K562 (cell line): ENCODE measurements around the gene UBR4. TPM values are rescaled to one million over a fixed set of nuclear protein-coding genes. Genes with fewer than 3 reads are reported as not detected.

Source experiments
- ATAC-seq: fragments of 200-7000 bp; cut with Tn5 transposase; 3 replicates; pipeline ENCODE4 v1.9.1; 2020; ENCODE audit warnings: moderate library complexity
- BruUV-seq: library from RNA; stranded (reverse); fragments of 400-500 nt; replicated peaks from 2 replicates; lab custom pipeline; 2021; lab: Mats Ljungman, UMichigan
- CTCF ChIA-PET: fragments of 300-600 bp; formaldehyde crosslinking; extraction: SDS; loops from one replicate; lab custom pipeline; 2021; ENCODE audit warnings: low intra/inter-chr PET ratio; lab: Yijun Ruan, JAX
- POLR2A ChIA-PET: fragments of 300-600, 350-650 bp; sonication (Branson Sonifier 250); formaldehyde crosslinking; extraction: SDS; loops from one replicate; lab custom pipeline; 2021; ENCODE audit warnings: antibody characterized with exemption, inconsistent platforms; lab: Yijun Ruan, JAX
- DNase-seq, 4 experiments: peaks; one replicate each; pipeline versions ENCODE4 v3.0.0 to v3.0.0-alpha.2; 2011 to 2018; ENCODE audit warnings: low spot score in 3 of 4, mixed read lengths in 3 of 4; ENCODE audit errors: extremely low read depth in 1 of 4
- FAIRE-seq: peaks from 2 replicates; lab custom pipeline; 2011; peaks lifted over from hg19 to GRCh38; lab: Jason Lieb, UNC
- H2AFZ ChIP-seq: 2 replicates; pipeline ENCODE4 v1.6.0; 2011; ENCODE audit warnings: low read depth, low read length, control low read depth, inconsistent platforms
- H3K27ac ChIP-seq: fragments of 200-600 bp; 3 replicates; pipeline ENCODE4 v1.8.0; 2011; ENCODE audit warnings: low read depth, mild to moderate bottlenecking, control low read depth, inconsistent platforms, low read length, moderate library complexity, mixed read lengths; ENCODE audit errors: extremely low read depth
- H3K27me3 ChIP-seq, 2 experiments: fragments of 300-600 bp in 1 of 2; 2 replicates in 1 of 2; 3 replicates in 1 of 2; pipeline versions ENCODE4 v1.6.0 to v1.8.0; 2011; ENCODE audit warnings: inconsistent platforms in 2 of 2, low read length in 2 of 2, mild to moderate bottlenecking in 1 of 2, mixed read lengths in 1 of 2, moderate library complexity in 1 of 2; ENCODE audit not compliant: control insufficient read depth in 2 of 2, insufficient read depth in 2 of 2
- H3K36me3 ChIP-seq: fragments of 300-600 bp; 3 replicates; pipeline ENCODE4 v1.8.0; 2011; ENCODE audit warnings: mild to moderate bottlenecking, low read length, inconsistent platforms; ENCODE audit not compliant: control insufficient read depth, insufficient read depth
- H3K4me1 ChIP-seq, 2 experiments: fragments of 200-600 bp in 1 of 2; replicated peaks in 1 of 2; 2 replicates in 1 of 2; 3 replicates in 1 of 2; pipeline versions ENCODE4 v1.5.1 to v1.8.0; 2011; ENCODE audit warnings: inconsistent platforms in 2 of 2, low read length in 2 of 2, mild to moderate bottlenecking in 1 of 2, mixed read lengths in 1 of 2, moderate library complexity in 1 of 2; ENCODE audit not compliant: control insufficient read depth in 2 of 2, insufficient read depth in 2 of 2
- H3K4me2 ChIP-seq: 2 replicates; pipeline ENCODE4 v1.6.1; 2011; ENCODE audit warnings: low read length, control low read depth, inconsistent platforms, mixed read lengths; ENCODE audit not compliant: insufficient read depth
- H3K4me3 ChIP-seq: fragments of 200-600 bp; sonication (generic), shearing (Covaris generic); 2 replicates; pipeline ENCODE4 v1.5.1; 2016; ENCODE audit warnings: control low read depth, inconsistent platforms
- H3K79me2 ChIP-seq: fragments of 200-600 bp; 3 replicates; pipeline ENCODE4 v1.8.0; 2011; ENCODE audit warnings: low read length, inconsistent platforms; ENCODE audit not compliant: control insufficient read depth, insufficient read depth
- H3K9ac ChIP-seq, 2 experiments: 2 replicates each; pipeline versions ENCODE4 v1.6.0 to v1.6.1; 2011; ENCODE audit warnings: low read depth in 2 of 2, low read length in 2 of 2, control low read depth in 1 of 2, inconsistent platforms in 1 of 2, mild to moderate bottlenecking in 1 of 2, mixed read lengths in 1 of 2; ENCODE audit not compliant: insufficient read depth in 1 of 2
- H3K9me1 ChIP-seq: one replicate; pipeline ENCODE4 v1.6.0; 2011; ENCODE audit warnings: inconsistent platforms, mild to moderate bottlenecking, low read length, moderate library complexity; ENCODE audit not compliant: control insufficient read depth, insufficient read depth
- H3K9me3 ChIP-seq: replicated peaks from 2 replicates; pipeline ENCODE4 v1.5.1; 2011; ENCODE audit warnings: low read depth, low read length, inconsistent platforms; ENCODE audit not compliant: control insufficient read depth, insufficient read depth
- H4K20me1 ChIP-seq: replicated peaks from 2 replicates; pipeline ENCODE4 v1.6.1; 2011; ENCODE audit warnings: low read length, inconsistent platforms, mixed read lengths; ENCODE audit not compliant: control insufficient read depth, insufficient read depth
- ARNT ChIP-seq, 2 experiments: fragments of 450-650 bp; IDR thresholded peaks; 2 replicates each; pipeline ENCODE4 v1.6.1; 2016; ENCODE audit warnings: mild to moderate bottlenecking in 1 of 2
- CBFA2T2 ChIP-seq: fragments of 450-650 bp; conservative IDR thresholded peaks from 2 replicates; pipeline ENCODE4 v1.6.1; 2017; ENCODE audit warnings: mild to moderate bottlenecking
- CREBBP ChIP-seq: IDR thresholded peaks from one replicate; pipeline ENCODE4 v1.6.1; 2012; ENCODE audit warnings: low read depth, mild to moderate bottlenecking, control low read depth, inconsistent platforms, low read length
- FOXK2 ChIP-seq, 2 experiments: fragments of 450-650 bp; IDR thresholded peaks in 1 of 2; conservative IDR thresholded peaks in 1 of 2; 2 replicates each; pipeline ENCODE4 v1.6.1; 2016; ENCODE audit warnings: low read depth in 2 of 2, mild to moderate bottlenecking in 1 of 2
- HCFC1 ChIP-seq: IDR thresholded peaks from 2 replicates; pipeline ENCODE4 v1.6.1; 2012; ENCODE audit warnings: low read depth, low read length, improper control_type of control experiment
- KLF6 ChIP-seq: fragments of 250-450 bp; sonication (Bioruptor Pico); IDR thresholded peaks from 2 replicates; pipeline ENCODE4 v1.4.0; 2020; ENCODE audit warnings: mild to moderate bottlenecking, moderate library complexity, borderline replicate concordance
- NR1H2 ChIP-seq: sonication (generic); formaldehyde crosslinking; IDR thresholded peaks from 2 replicates; pipeline ENCODE4 v1.4.0; 2020; ENCODE audit warnings: mild to moderate bottlenecking, missing genetic modification reagents
- RFX1 ChIP-seq: fragments of 450-650 bp; IDR thresholded peaks from 2 replicates; pipeline ENCODE4 v1.6.1; 2016; ENCODE audit warnings: mild to moderate bottlenecking, moderate library complexity
- SAP30 ChIP-seq: fragments of 200-600 bp; sonication (generic); IDR thresholded peaks from 2 replicates; pipeline ENCODE4 v1.6.1; 2012; ENCODE audit warnings: borderline replicate concordance, low read depth, mild to moderate bottlenecking, moderate library complexity, low read length, control low read depth, inconsistent platforms; ENCODE audit not compliant: insufficient read depth, poor library complexity, severe bottlenecking
- SREBF1 ChIP-seq: fragments of 150-350 bp; IDR thresholded peaks from 2 replicates; pipeline ENCODE4 v1.6.1; 2014; ENCODE audit warnings: antibody characterized with exemption, low read depth, low read length, borderline replicate concordance
- ZNF146 ChIP-seq: IDR thresholded peaks from one replicate; pipeline ENCODE4 v1.6.1; 2018; ENCODE audit warnings: missing compliant biosample characterization; ENCODE audit not compliant: unreplicated experiment
- WGBS: fragments of 100-300 bp; shearing (Covaris generic); methylation state at CpG from one replicate; pipeline ENCODE4 v1.1.6; 2016; ENCODE audit warnings: low coverage, mixed read lengths; ENCODE audit not compliant: insufficient coverage; ENCODE audit errors: missing lambda C conversion rate; 5-methylcytosine and 5-hydroxymethylcytosine counted together
- in situ Hi-C: fragments of 300-500 bp; cut with MboI; formaldehyde crosslinking; loops from 4 replicates; pipeline ENCODE4 v1.15.0; 2018; ENCODE audit warnings: inconsistent platforms, mixed read lengths
- intact Hi-C: fragments of 100-400 bp; cut with micrococcal nuclease; formaldehyde crosslinking; loops from 2 replicates; pipeline ENCODE4 v1.14.2; 2022
- polyA plus RNA-seq, 8 experiments: library from polyadenylated mRNA; depleted of rRNA in 4 of 8; stranded (reverse) in 5 of 8; unstranded in 3 of 8; fragments of >200 nt; fragmentation: Nextera tagmentation in 2 of 8; fragmentation: Illumina TruSeq in 1 of 8; extraction: Ambion mirVana in 2 of 8; extraction: Trizol in 1 of 8; gene quantifications; 2 replicates each; pipeline versions ENCODE4 v1.2.1 to v1.2.3, GENCODE V29; 2011 to 2014; ENCODE audit warnings: inconsistent platforms in 1 of 8, missing spikeins in 1 of 8
- total RNA-seq, 7 experiments: library from RNA; depleted of rRNA in 6 of 7; stranded (reverse); fragments of >200 nt in 6 of 7; fragmentation: Illumina TruSeq in 2 of 7; extraction: Trizol in 2 of 7; gene quantifications; 2 replicates each; pipeline versions ENCODE4 v1.2.1 to v1.2.3, GENCODE V29; 2011 to 2021; ENCODE audit warnings: low replicate concordance in 1 of 7
- TF ChIP-seq, protein P1 (sequence below): fragments of 250-450 bp; sonication (Bioruptor Pico); IDR thresholded peaks from 2 replicates; pipeline ENCODE4 v1.4.0; 2020; ENCODE audit warnings: mild to moderate bottlenecking, moderate library complexity
- TF ChIP-seq, protein P2 (sequence below): fragments of 450-650 bp; IDR thresholded peaks from 2 replicates; pipeline ENCODE4 v1.6.1; 2014; ENCODE audit warnings: low read depth, mild to moderate bottlenecking, moderate library complexity, borderline replicate concordance

Gene UBR4
- total and polyA plus RNA-seq, 9 of the 15 experiments (the other 6 are each of a cell fraction or from before 2014, with no cell fraction given) = 55.4 to 277 (median 123) TPM

DNA sequence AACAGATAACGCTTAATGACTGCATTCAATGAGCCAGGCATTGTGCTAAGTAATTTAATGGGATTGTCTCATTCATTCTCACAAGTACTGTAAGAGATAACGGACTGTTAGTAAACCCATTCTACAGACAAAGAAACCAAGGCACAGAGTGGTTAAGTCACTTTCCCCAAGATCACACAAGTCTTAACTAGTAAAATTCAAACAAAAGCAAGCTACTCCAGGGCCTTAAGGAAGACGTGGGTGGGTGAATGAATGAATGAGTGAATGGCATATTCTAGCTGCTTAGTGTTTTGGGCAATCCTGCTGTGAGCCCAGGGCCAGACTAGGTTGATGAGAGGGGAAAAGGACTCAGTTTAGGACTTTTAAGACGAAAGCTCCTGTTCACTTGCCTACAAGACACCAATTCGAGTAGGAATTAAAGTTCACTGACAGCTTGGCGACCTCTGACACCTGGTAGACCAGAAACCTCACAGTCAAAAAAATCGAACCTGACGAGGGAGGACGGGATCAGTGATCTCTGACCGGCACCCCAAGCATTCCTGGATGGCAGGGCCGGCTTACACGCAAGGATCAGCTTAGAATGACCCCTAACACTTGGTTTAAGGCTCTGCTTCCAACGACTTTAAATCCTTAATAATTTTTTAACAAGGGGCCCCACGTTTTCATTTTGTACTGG, 40.7 kb upstream of the UBR4 start (continued):
- TF ChIP-seq, protein P1, sequence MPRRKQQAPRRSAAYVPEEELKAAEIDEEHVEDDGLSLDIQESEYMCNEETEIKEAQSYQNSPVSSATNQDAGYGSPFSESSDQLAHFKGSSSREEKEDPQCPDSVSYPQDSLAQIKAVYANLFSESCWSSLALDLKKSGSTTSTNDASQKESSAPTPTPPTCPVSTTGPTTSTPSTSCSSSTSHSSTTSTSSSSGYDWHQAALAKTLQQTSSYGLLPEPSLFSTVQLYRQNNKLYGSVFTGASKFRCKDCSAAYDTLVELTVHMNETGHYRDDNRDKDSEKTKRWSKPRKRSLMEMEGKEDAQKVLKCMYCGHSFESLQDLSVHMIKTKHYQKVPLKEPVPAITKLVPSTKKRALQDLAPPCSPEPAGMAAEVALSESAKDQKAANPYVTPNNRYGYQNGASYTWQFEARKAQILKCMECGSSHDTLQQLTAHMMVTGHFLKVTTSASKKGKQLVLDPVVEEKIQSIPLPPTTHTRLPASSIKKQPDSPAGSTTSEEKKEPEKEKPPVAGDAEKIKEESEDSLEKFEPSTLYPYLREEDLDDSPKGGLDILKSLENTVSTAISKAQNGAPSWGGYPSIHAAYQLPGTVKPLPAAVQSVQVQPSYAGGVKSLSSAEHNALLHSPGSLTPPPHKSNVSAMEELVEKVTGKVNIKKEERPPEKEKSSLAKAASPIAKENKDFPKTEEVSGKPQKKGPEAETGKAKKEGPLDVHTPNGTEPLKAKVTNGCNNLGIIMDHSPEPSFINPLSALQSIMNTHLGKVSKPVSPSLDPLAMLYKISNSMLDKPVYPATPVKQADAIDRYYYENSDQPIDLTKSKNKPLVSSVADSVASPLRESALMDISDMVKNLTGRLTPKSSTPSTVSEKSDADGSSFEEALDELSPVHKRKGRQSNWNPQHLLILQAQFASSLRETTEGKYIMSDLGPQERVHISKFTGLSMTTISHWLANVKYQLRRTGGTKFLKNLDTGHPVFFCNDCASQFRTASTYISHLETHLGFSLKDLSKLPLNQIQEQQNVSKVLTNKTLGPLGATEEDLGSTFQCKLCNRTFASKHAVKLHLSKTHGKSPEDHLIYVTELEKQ (CRISPR knock-in tag) = no peak
- no peak for TF ChIP-seq ZNF146 (CRISPR knock-in tag)

DNA sequence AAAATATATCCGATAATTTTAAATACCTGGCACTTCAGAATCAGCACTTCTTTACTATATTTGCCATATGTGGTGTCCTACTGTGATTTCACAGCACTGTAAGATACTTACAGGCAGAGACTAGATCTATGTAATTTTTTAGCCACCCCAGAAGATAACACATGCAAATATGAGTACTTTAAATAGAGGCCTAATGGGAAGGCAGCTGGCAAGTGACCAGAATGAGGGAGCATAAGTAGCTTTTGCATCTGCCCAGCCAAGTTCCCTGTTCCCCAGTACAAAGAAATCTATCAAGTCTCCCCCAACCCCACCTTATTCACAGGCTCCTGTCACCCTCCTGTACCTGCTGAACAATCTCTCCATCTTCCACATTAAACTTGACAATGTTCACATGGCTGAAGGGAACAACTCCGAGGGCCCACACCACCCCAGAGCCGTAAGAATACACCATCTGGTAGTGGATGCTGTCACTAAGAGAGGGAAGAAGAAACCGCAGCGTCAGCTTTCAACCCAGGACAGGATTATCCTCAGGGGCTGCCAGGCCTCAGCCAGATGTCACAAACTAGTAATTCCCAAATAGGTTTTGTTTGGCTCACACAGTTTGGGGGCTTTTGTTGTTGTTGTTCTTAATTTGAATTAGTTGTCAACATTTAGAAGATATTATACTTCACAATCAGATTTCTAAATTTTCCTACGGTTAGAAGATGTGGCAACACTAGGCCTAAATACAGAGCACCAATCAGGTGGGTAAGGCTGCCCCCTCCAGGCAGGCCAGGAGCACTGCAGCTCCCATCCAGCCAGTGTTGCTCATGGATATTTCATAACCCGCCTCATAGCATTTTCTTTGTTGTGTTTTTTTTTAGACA, 30.8 kb upstream of the UBR4 start:
- Histone ChIP-seq H3K4me2 (no peak overlapping the region), H3K36me3 (peaks cover 91% of the 10 kb centered on the region), H2AFZ (no peak overlapping the region), H3K9ac (no peak overlapping the region), H4K20me1 (peaks cover 4% of the 10 kb centered on the region; the same call in 1 of the 2 replicates), H3K27ac (no peak overlapping the region), H3K4me3 (no peak overlapping the region), H3K79me2 (peaks cover 6% of the 10 kb centered on the region), H3K9me3 (no peaks in the 10 kb centered on the region), H3K4me1 (no peaks in the 10 kb centered on the region; a peak in 1 of 5 replicates), H3K9me1 (no peaks in the 10 kb centered on the region), H3K27me3 (no peaks in the 10 kb centered on the region)
- intact Hi-C loops (loop anchor here (2.0 to 10.0 kb wide), 3 partner anchors 62 to 326 kb away; no protein-coding TSS in a partner anchor), in situ Hi-C loops (loop anchor here (10.0 kb wide), 2 partner anchors 356 to 414 kb away; no protein-coding TSS in a partner anchor)
- WGBS = 74% methylated on average over 7 of the region's 7 CpGs
- peak; percentile 96 for ATAC-seq
- POLR2A ChIA-PET = interaction anchor here (0.6 to 3.7 kb wide), 4 partner anchors 11 to 170 kb away, joined by 3 to 20 read pairs (median 4); partner anchors contain the start of genes EMC1 and MRTO4
- FAIRE-seq = peak; percentile 98
- CTCF ChIA-PET = interaction anchor here (0.6 to 2.7 kb wide), 5 partner anchors 62 to 468 kb away, joined by 4 to 23 read pairs (median 5); no protein-coding TSS in a partner anchor
- DNase-seq = peak; percentile 74 to 86 (median 76)
- no TSS peak for BruUV-seq
- TF ChIP-seq NR1H2 (no peak), HCFC1 (no peak), SREBF1 (no peak), ARNT (IDR thresholded peaks at IDR 0.05) (no peak), KLF6 (CRISPR knock-in tag) (no peak), RFX1 (no peak), FOXK2 (conservative IDR thresholded peaks at IDR 0.05 in 1 of 2, IDR thresholded peaks at IDR 0.05 in 1 of 2; ENCODE audit: low read depth in 2 of 2) (0 out of 4 replicates have a peak, but pooled peaks of 1 of the 2 experiments have one; percentile 45), CREBBP (no peak), SAP30 (no peak), CBFA2T2 (no peak)
- TF ChIP-seq, protein P2, sequence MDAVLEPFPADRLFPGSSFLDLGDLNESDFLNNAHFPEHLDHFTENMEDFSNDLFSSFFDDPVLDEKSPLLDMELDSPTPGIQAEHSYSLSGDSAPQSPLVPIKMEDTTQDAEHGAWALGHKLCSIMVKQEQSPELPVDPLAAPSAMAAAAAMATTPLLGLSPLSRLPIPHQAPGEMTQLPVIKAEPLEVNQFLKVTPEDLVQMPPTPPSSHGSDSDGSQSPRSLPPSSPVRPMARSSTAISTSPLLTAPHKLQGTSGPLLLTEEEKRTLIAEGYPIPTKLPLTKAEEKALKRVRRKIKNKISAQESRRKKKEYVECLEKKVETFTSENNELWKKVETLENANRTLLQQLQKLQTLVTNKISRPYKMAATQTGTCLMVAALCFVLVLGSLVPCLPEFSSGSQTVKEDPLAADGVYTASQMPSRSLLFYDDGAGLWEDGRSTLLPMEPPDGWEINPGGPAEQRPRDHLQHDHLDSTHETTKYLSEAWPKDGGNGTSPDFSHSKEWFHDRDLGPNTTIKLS = no peak
